GM12878 (cell line): ENCODE data around the gene TLR10. TPM values are rescaled to one million over a fixed set of nuclear protein-coding genes. Genes with fewer than 3 reads are reported as not detected.

Experiments used
- ASH2L ChIP-seq: fragments of 300-600, 200-600 bp; sonication (generic); IDR thresholded peaks from 2 replicates; pipeline ENCODE4 v1.6.1; 2017; ENCODE audit warnings: low read depth, mild to moderate bottlenecking, borderline replicate concordance
- ATF7 ChIP-seq: fragments of 450-650 bp; IDR thresholded peaks from 2 replicates; pipeline ENCODE4 v1.6.1; 2016; ENCODE audit warnings: low read depth, mild to moderate bottlenecking
- BHLHE40 ChIP-seq, 2 experiments: fragments of 450-650 bp in 1 of 2; IDR thresholded peaks; 2 replicates each; pipeline ENCODE4 v1.6.1; 2011 to 2017; ENCODE audit warnings: low read depth in 2 of 2, borderline replicate concordance in 1 of 2, improper control_type of control experiment in 1 of 2, low read length in 1 of 2, mild to moderate bottlenecking in 1 of 2
- ETV6 ChIP-seq, 2 experiments: fragments of 450-650 bp in 1 of 2; IDR thresholded peaks in 1 of 2; conservative IDR thresholded peaks in 1 of 2; 2 replicates each; pipeline ENCODE4 v1.6.1; 2014; ENCODE audit warnings: antibody characterized with exemption in 1 of 2, borderline replicate concordance in 1 of 2, low read depth in 1 of 2, mild to moderate bottlenecking in 1 of 2, moderate library complexity in 1 of 2
- FOS ChIP-seq: IDR thresholded peaks from 3 replicates; pipeline ENCODE4 v1.6.1; 2011; ENCODE audit warnings: borderline replicate concordance; ENCODE audit not compliant: insufficient read length; ENCODE audit errors: extremely low read depth
- GATAD2B ChIP-seq: fragments of 450-650 bp; conservative IDR thresholded peaks from 2 replicates; pipeline ENCODE4 v1.6.1; 2017; ENCODE audit warnings: low read depth, mild to moderate bottlenecking, moderate library complexity
- HDAC2 ChIP-seq: fragments of 200-600 bp; sonication (generic); IDR thresholded peaks from 2 replicates; pipeline ENCODE4 v1.6.1; 2017
- IKZF2 ChIP-seq, 2 experiments: fragments of 450-650 bp; IDR thresholded peaks; 2 replicates each; pipeline ENCODE4 v1.6.1; 2017; ENCODE audit warnings: mild to moderate bottlenecking in 2 of 2, moderate library complexity in 2 of 2
- IRF4 ChIP-seq: IDR thresholded peaks from 2 replicates; pipeline ENCODE4 v1.6.1; 2011; ENCODE audit warnings: low read depth, low read length
- MTA2 ChIP-seq: fragments of 450-650 bp; IDR thresholded peaks from 2 replicates; pipeline ENCODE4 v1.6.1; 2016; ENCODE audit warnings: low read depth, mild to moderate bottlenecking, moderate library complexity
- MYB ChIP-seq: fragments of 150-350 bp; IDR thresholded peaks from 2 replicates; pipeline ENCODE4 v1.6.1; 2014; ENCODE audit warnings: mild to moderate bottlenecking, low read depth, low read length, borderline replicate concordance
- NFIC ChIP-seq: IDR thresholded peaks from 2 replicates; pipeline ENCODE4 v1.6.1; 2012; ENCODE audit warnings: low read depth, mild to moderate bottlenecking, inconsistent platforms, low read length, moderate library complexity
- NFXL1 ChIP-seq: fragments of 450-650 bp; IDR thresholded peaks from 2 replicates; pipeline ENCODE4 v1.6.1; 2017; ENCODE audit warnings: antibody characterized with exemption, mild to moderate bottlenecking, borderline replicate concordance
- NRF1 ChIP-seq: conservative IDR thresholded peaks from 2 replicates; pipeline ENCODE4 v1.6.1; 2011; ENCODE audit warnings: mild to moderate bottlenecking, low read depth, low read length, improper control_type of control experiment
- POU2F2 ChIP-seq: IDR thresholded peaks from 3 replicates; pipeline ENCODE4 v1.6.1; 2011; ENCODE audit warnings: low read depth, mild to moderate bottlenecking, low read length, borderline replicate concordance
- SMARCA5 ChIP-seq: fragments of 450-650 bp; IDR thresholded peaks from 2 replicates; pipeline ENCODE4 v1.6.1; 2017; ENCODE audit warnings: mild to moderate bottlenecking
- SREBF2 ChIP-seq: IDR thresholded peaks from 2 replicates; pipeline ENCODE4 v1.6.1; 2012; ENCODE audit warnings: mild to moderate bottlenecking, low read length
- SUPT20H ChIP-seq: IDR thresholded peaks from 2 replicates; pipeline ENCODE4 v1.6.1; 2011; ENCODE audit warnings: low read depth, mild to moderate bottlenecking, low read length, moderate library complexity, borderline replicate concordance; ENCODE audit not compliant: control insufficient read depth
- SUZ12 ChIP-seq: fragments of 200-600 bp; sonication (generic); IDR thresholded peaks from one replicate; pipeline ENCODE4 v1.6.1; 2018; ENCODE audit warnings: antibody characterized with exemption, mild to moderate bottlenecking; ENCODE audit not compliant: unreplicated experiment
- YBX1 ChIP-seq: fragments of 450-650 bp; IDR thresholded peaks from 2 replicates; pipeline ENCODE4 v1.6.1; 2016; ENCODE audit warnings: antibody characterized with exemption
- ZNF207 ChIP-seq: fragments of 450-650 bp; IDR thresholded peaks from 2 replicates; pipeline ENCODE4 v1.6.1; 2014; ENCODE audit warnings: antibody characterized with exemption, mild to moderate bottlenecking, borderline replicate concordance
- ZNF217 ChIP-seq: fragments of 450-650 bp; IDR thresholded peaks from 2 replicates; pipeline ENCODE4 v1.6.1; 2017; ENCODE audit warnings: antibody characterized with exemption, mild to moderate bottlenecking
- polyA plus RNA-seq, 11 experiments: library from polyadenylated mRNA; depleted of rRNA in 4 of 11; unstranded in 6 of 11; stranded (reverse) in 5 of 11; fragments of >200 nt; fragmentation: Nextera tagmentation in 4 of 11; fragmentation: Illumina TruSeq in 1 of 11; extraction: Ambion mirVana in 4 of 11; extraction: Trizol in 1 of 11; gene quantifications; 1 replicate in 1 of 11; 2 replicates in 10 of 11; pipeline versions ENCODE4 v1.2.1 to v1.2.3, GENCODE V29; 2011 to 2016; ENCODE audit warnings: inconsistent platforms in 2 of 11, missing spikeins in 2 of 11, low read depth in 1 of 11
- total RNA-seq, 4 experiments: library from RNA; depleted of rRNA in 3 of 4; stranded (reverse); fragments of >200 nt in 3 of 4; fragmentation: Illumina TruSeq in 1 of 4; extraction: Trizol in 1 of 4; gene quantifications; 2 replicates each; pipeline versions ENCODE4 v1.2.1 to v1.2.3, GENCODE V29; 2013 to 2021
- TF ChIP-seq, protein P1 (sequence below): IDR thresholded peaks from 2 replicates; pipeline ENCODE4 v1.6.1; 2011; ENCODE audit warnings: mild to moderate bottlenecking, low read depth, low read length, moderate library complexity; ENCODE audit not compliant: insufficient replicate concordance
- TF ChIP-seq, protein P2 (sequence below): fragments of 450-650 bp; formaldehyde crosslinking; IDR thresholded peaks from 2 replicates; pipeline ENCODE4 v1.4.0; 2022; ENCODE audit warnings: mild to moderate bottlenecking, moderate library complexity
- TF ChIP-seq, protein P3 (sequence below): IDR thresholded peaks from 2 replicates; pipeline ENCODE4 v1.6.1; 2011; ENCODE audit warnings: borderline replicate concordance, low read depth, mild to moderate bottlenecking, moderate library complexity, mixed read lengths, low read length; ENCODE audit not compliant: insufficient read depth; ENCODE audit errors: extremely low read length

The TLR10 gene
- total and polyA plus RNA-seq, 10 of the 15 experiments (the other 5 are each of a cell fraction or from before 2014, with no cell fraction given) = 31.5 to 149 (median 64.9) TPM

DNA sequence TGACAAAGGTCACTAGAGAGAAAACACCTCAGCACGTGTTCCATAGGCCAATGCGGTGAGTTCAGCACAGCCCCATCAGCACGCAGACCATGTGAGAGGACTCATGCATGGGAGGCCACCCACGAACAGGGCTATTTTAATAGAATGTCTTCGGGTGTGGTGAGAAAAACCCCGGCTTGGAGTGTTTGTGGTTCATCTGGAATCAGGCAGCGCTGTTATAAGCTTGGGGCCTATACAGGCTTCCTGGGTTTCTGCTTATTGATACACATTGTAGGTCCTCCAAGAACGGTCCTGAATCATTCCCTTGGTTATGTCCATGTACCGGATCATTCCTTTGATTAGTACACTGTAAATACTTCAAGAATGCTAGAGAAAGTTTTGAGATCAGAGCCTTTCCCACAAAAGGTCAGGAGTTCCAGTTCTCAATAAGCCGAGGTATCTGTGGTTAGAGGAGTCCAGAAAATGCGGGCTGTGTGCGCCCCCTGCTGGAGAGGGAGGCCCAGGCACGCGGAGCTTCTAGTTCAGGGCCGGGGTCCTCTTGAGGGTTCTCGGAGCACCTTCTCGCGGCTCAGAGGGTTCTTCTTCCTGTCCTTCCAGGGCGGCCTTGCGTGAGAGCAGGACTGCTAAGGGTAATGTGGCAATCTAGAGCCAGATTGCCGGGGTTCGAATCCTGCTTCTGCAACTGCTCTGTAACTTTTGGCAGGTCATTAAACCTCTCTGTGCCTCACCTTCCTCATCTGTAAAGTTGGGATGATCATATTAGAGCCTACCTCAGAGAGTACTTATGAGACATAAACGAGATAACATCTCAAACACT, 51.8 kb downstream of the TLR10 start (continued):
- no peak; the same call in 1 of the 2 replicates for TF ChIP-seq ZNF207
- 0 out of 4 replicates have a peak, but pooled peaks of 1 of the 2 experiments have one; percentile 67 for TF ChIP-seq ETV6 (conservative IDR thresholded peaks at IDR 0.05 in 1 of 2, IDR thresholded peaks at IDR 0.05 in 1 of 2; ENCODE audit: borderline replicate concordance in 1 of 2, low read depth in 1 of 2)
- peak; percentile 87 for TF ChIP-seq POU2F2
- peak; percentile 99 for TF ChIP-seq NFIC
- peak; percentile 77 for TF ChIP-seq ZNF217
- peak; percentile 66 for TF ChIP-seq GATAD2B
- TF ChIP-seq, protein P1, sequence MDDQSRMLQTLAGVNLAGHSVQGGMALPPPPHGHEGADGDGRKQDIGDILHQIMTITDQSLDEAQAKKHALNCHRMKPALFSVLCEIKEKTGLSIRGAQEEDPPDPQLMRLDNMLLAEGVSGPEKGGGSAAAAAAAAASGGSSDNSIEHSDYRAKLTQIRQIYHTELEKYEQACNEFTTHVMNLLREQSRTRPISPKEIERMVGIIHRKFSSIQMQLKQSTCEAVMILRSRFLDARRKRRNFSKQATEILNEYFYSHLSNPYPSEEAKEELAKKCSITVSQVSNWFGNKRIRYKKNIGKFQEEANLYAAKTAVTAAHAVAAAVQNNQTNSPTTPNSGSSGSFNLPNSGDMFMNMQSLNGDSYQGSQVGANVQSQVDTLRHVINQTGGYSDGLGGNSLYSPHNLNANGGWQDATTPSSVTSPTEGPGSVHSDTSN = no peak
- peak; percentile 97 to 98 for TF ChIP-seq IKZF2 (IDR thresholded peaks at IDR 0.05)
- no peak for TF ChIP-seq SREBF2
- no peak for TF ChIP-seq FOS
- no peak for TF ChIP-seq NRF1
- TF ChIP-seq YBX1 = no peak
- TF ChIP-seq MYB = no peak
- no peak for TF ChIP-seq SUZ12
- TF ChIP-seq, protein P2, sequence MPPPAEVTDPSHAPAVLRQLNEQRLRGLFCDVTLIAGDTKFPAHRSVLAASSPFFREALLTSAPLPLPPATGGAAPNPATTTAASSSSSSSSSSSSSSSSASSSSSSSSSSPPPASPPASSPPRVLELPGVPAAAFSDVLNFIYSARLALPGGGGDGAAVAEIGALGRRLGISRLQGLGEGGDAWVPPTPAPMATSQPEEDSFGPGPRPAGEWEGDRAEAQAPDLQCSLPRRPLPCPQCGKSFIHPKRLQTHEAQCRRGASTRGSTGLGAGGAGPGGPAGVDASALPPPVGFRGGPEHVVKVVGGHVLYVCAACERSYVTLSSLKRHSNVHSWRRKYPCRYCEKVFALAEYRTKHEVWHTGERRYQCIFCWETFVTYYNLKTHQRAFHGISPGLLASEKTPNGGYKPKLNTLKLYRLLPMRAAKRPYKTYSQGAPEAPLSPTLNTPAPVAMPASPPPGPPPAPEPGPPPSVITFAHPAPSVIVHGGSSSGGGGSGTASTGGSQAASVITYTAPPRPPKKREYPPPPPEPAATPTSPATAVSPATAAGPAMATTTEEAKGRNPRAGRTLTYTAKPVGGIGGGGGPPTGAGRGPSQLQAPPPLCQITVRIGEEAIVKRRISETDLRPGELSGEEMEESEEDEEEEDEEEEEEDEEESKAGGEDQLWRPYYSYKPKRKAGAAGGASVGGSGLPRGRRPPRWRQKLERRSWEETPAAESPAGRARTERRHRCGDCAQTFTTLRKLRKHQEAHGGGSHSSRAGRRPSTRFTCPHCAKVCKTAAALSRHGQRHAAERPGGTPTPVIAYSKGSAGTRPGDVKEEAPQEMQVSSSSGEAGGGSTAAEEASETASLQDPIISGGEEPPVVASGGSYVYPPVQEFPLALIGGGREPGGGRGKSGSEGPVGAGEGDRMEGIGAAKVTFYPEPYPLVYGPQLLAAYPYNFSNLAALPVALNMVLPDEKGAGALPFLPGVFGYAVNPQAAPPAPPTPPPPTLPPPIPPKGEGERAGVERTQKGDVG (CRISPR knock-in tag) = no peak
- no peak for TF ChIP-seq SUPT20H
- TF ChIP-seq NFXL1 = no peak
- TF ChIP-seq SMARCA5 = peak; percentile 80; the same call in 1 of the 2 replicates
- peak; percentile 89 for TF ChIP-seq MTA2
- TF ChIP-seq ASH2L = 0 out of 2 replicates have a peak, but pooled peaks have one; percentile 33
- TF ChIP-seq, protein P3, sequence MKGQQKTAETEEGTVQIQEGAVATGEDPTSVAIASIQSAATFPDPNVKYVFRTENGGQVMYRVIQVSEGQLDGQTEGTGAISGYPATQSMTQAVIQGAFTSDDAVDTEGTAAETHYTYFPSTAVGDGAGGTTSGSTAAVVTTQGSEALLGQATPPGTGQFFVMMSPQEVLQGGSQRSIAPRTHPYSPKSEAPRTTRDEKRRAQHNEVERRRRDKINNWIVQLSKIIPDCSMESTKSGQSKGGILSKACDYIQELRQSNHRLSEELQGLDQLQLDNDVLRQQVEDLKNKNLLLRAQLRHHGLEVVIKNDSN = peak; percentile 68
- peak; percentile 66; the same call in 1 of the 2 replicates for TF ChIP-seq IRF4
- peak; percentile 99 for TF ChIP-seq BHLHE40 (IDR thresholded peaks at IDR 0.05; ENCODE audit: borderline replicate concordance in 1 of 2, low read depth in 2 of 2, low read length in 1 of 2)
- TF ChIP-seq ATF7 = peak; percentile 84
- TF ChIP-seq HDAC2 = no peak
